Upper lobe of right lung (tissue), 1 donor: ENCODE measurements around the gene UGT1A3. TPM values are rescaled to one million over a fixed set of nuclear protein-coding genes. Genes with fewer than 3 reads are reported as not detected.

ENCODE experiments used
- ATAC-seq: fragments of 200-7000 bp; cut with Tn5 transposase; one replicate; pipeline ENCODE4 v1.9.1; 2020; ENCODE audit warnings: mild to moderate bottlenecking, moderate library complexity
- DNase-seq: peaks from one replicate; pipeline ENCODE4 v3.0.0-alpha.2; 2020
- H3K27ac ChIP-seq: fragments of 200-600 bp; one replicate; pipeline ENCODE4 v1.8.0; 2022
- H3K27me3 ChIP-seq: fragments of 200-600 bp; one replicate; pipeline ENCODE4 v1.8.0; 2022; ENCODE audit warnings: mild to moderate bottlenecking
- H3K36me3 ChIP-seq: fragments of 200-600 bp; one replicate; pipeline ENCODE4 v1.8.0; 2022
- H3K4me1 ChIP-seq: fragments of 200-600 bp; one replicate; pipeline ENCODE4 v1.8.0; 2022
- H3K4me3 ChIP-seq: fragments of 200-600 bp; one replicate; pipeline ENCODE4 v1.8.0; 2022; ENCODE audit warnings: mild to moderate bottlenecking
- H3K9me3 ChIP-seq: fragments of 200-600 bp; one replicate; pipeline ENCODE4 v1.8.0; 2022
- intact Hi-C: fragments of 100-400 bp; cut with DNase I; formaldehyde crosslinking; loops from one replicate; pipeline ENCODE4 v1.11.0; 2022
- total RNA-seq: library from RNA; stranded (reverse); fragmentation: NEBNext Ultra II Directional; extraction: Animal tissue kit (Norgen Biotek cat#: 25700); gene quantifications from one replicate; pipeline ENCODE4 v1.2.1, GENCODE V29; 2021
- TF ChIP-seq, protein P1 (sequence below): fragments of 200-600 bp; IDR thresholded peaks from one replicate; pipeline ENCODE4 v1.8.0; 2022; ENCODE audit warnings: antibody characterized with exemption
- donor health status: DM: no; HTN: yes; CAD: no; lungs with severe emphysema.

The UGT1A3 gene
- total RNA-seq, 1 donor from 2014 or later, result not detected

DNA sequence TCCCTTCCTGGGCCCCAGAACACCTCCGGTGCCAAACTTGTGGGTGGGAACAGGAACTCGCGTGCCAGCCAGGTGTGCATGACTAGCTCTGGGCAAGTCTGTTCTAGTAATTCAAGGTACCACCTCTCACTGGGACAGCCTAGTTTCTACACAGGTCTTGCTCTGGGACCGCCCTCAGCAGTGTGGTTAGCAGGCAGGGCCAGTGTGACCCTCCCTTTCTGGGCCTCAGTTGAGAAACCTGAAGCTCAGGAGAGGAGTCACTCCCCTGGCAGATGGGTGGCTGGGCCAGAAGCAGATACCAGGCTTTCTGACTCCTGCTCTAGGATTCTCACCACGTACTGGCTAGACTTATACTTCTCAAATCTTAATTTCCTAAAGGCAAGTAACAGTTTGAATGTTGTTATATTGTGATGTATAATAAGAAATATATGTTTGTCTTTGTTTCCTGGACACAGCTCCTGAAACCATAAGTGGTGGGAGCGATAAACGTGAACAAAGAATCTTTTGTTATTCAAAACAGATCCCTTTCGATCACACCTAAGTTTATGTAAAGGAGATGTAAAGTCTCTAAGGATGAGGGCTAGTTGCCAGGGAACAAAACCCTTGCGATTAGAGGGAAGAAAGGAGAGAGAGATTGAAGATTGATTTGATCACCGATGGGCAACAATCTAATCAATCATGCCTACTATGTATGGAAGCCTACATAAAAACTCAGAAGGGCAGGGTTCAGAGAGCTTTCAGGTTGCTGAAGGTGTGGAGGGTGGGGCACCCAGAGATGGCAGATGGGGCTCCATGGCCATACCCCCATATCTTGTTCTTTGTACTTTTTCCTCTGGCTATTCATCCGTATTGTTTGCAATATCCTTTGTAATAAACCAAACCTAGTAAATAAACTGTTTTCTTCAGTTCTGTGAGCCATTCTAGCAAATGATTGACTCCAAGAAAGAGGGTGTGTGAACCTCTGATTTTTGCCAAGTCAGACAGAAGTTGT lies 37.1 kb upstream of the UGT1A3 start:
- intact Hi-C loops, result no loop called here
- DNase-seq, result no peak
- H3K36me3 ChIP-seq, result no peaks in the 10 kb centered on the region
- TF ChIP-seq, protein P1, sequence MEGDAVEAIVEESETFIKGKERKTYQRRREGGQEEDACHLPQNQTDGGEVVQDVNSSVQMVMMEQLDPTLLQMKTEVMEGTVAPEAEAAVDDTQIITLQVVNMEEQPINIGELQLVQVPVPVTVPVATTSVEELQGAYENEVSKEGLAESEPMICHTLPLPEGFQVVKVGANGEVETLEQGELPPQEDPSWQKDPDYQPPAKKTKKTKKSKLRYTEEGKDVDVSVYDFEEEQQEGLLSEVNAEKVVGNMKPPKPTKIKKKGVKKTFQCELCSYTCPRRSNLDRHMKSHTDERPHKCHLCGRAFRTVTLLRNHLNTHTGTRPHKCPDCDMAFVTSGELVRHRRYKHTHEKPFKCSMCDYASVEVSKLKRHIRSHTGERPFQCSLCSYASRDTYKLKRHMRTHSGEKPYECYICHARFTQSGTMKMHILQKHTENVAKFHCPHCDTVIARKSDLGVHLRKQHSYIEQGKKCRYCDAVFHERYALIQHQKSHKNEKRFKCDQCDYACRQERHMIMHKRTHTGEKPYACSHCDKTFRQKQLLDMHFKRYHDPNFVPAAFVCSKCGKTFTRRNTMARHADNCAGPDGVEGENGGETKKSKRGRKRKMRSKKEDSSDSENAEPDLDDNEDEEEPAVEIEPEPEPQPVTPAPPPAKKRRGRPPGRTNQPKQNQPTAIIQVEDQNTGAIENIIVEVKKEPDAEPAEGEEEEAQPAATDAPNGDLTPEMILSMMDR, result no peak
- H3K4me3 ChIP-seq, result no peak overlapping the region
- no peak overlapping the region for H3K27ac ChIP-seq
- ATAC-seq, result no peak
- no peaks in the 10 kb centered on the region for H3K4me1 ChIP-seq
- H3K9me3 ChIP-seq, result no peaks in the 10 kb centered on the region
- no peaks in the 10 kb centered on the region for H3K27me3 ChIP-seq

DNA sequence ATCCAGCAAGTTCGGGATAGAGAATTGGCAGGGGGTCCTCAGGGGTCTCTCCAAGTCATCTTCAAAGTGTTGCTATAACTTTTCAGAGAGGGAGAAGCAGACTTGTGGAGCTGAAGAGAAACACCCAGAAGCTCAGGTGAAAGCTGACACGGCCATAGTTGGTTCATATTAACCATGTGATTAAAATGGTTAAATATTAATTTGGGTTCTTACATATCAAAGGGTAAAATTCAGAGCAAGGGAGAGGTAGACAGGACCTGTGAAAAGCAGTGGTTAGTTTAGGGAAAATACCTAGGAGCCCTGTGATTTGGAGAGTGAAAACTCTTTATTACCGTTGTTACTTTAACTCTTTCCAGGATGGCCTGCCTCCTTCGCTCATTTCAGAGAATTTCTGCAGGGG lies 36.2 kb upstream of the UGT1A3 start, which contains the start of gene UGT1A6:
Gene UGT1A6 (plus strand): TSS at position 243 of the 400 bp plus-strand sequence. CDS start 115 bp downstream, at position 358.
- Histone ChIP-seq H3K9me3 (no peaks in the 10 kb centered on the region), H3K27ac (no peak within 1 kb of the TSS), H3K4me1 (no peaks in the 10 kb centered on the region), H3K27me3 (no peaks in the 10 kb centered on the region), H3K36me3 (no peaks in the 10 kb centered on the region), H3K4me3 (no peak within 1 kb of the TSS)
- intact Hi-C loops, result no loop called here
- ATAC-seq, result no peak
- TF ChIP-seq, protein P1, result no peak
- no peak for DNase-seq

DNA sequence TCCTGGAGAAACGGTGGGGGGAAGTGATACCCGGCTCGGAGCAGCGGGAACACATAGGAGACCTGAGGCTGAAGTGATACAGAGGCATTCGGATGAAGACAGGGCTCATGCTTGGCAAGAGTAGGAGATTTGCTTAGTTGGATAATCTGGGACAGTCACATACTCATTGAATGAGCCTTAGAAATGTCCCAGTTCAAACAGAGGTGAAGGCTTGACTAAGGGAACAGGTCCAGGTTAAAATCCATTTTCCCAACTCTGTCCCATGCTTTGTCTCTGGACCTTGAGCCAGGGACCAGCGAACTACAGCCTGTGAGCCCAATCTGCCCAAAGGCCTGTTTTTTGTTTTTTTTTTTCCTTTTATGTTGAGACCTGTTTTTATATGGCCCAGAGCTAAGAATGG lies 34.9 kb upstream of the UGT1A3 start:
- TF ChIP-seq, protein P1, result no peak
- no peak overlapping the region for H3K4me3 ChIP-seq
- ATAC-seq (no peak), DNase-seq (no peak)
- no peaks in the 10 kb centered on the region for H3K36me3 ChIP-seq
- no peaks in the 10 kb centered on the region for H3K27me3 ChIP-seq
- no peak overlapping the region for H3K27ac ChIP-seq
- no peaks in the 10 kb centered on the region for H3K9me3 ChIP-seq
- intact Hi-C loops, result no loop called here
- no peaks in the 10 kb centered on the region for H3K4me1 ChIP-seq

DNA sequence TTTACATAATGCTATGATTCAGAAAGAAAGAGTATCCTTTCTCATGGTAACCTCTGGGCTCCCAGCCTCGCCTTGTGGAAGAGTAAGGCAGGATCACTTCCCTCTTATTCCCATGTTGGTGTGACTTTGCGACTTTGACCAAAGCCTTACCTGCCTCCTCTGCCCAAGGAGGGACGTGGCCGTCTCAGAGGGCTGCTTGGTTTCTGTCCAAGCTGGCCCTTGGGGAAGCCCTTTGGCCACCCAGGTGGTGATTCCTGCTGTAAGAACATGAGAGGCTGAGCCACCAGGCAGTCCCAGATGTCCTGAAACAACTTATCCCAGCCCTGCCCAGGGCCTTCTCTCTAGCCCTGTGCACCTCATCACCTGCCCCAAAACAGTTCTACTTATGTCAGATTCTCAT lies 30.1 kb upstream of the UGT1A3 start:
- ATAC-seq, result no peak
- TF ChIP-seq, protein P1, result no peak
- no peak overlapping the region for H3K4me3 ChIP-seq
- intact Hi-C loops, result no loop called here
- no peaks in the 10 kb centered on the region for H3K27me3 ChIP-seq
- H3K9me3 ChIP-seq, result no peaks in the 10 kb centered on the region
- peaks cover 3% of the 10 kb centered on the region for H3K4me1 ChIP-seq
- no peak for DNase-seq
- H3K27ac ChIP-seq, result no peak overlapping the region
- H3K36me3 ChIP-seq, result no peaks in the 10 kb centered on the region

DNA sequence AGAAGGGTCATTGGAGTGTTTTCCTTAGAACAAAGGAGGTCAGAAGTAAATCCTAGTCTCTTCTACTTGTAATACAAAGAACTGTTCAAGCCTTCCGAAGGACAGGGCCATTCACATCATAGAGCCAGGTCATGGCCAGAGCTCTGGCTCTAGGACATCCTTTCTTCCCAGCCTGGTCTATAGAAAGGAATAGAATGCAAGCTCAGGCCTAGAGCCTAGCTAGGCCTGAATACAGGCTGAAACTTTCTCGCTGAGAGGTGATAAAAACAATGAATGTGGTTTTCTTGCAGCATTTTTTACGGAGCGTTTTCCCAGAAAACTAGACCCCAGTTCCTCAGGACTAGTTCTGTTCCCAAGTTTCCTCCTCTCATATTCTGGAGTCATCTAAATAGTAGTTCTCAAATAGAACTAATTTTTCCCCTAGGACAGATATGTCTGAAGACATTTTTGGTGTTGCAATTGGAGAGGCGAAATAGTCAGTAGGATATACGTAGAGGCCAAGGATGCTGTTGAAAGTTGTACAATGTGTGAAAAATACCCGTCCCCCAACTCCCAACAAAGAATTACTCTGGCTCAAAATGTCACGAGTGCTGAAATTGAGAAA lies 29.3 kb upstream of the UGT1A3 start:
- no peak for DNase-seq
- Histone ChIP-seq H3K27me3 (no peaks in the 10 kb centered on the region), H3K27ac (no peak overlapping the region), H3K4me3 (no peak overlapping the region), H3K36me3 (no peaks in the 10 kb centered on the region), H3K4me1 (peaks cover 3% of the 10 kb centered on the region), H3K9me3 (no peaks in the 10 kb centered on the region)
- ATAC-seq, result no peak
- intact Hi-C loops, result no loop called here
- TF ChIP-seq, protein P1, result no peak
